GM19463 (cell line): ENCODE measurements around the gene AMER2.

Experiments used
- ATAC-seq: cut with Tn5 transposase; IDR thresholded peaks from one replicate; pipeline ENCODE4 v1.9.1; 2021; ENCODE audit warnings: mild to moderate bottlenecking, moderate library complexity; ENCODE audit not compliant: unreplicated experiment

Gene AMER2

GRCh38 chr13:25157681-25158080 is 14.4 kb downstream of the AMER2 start:
- ATAC-seq: no peak

DNA sequence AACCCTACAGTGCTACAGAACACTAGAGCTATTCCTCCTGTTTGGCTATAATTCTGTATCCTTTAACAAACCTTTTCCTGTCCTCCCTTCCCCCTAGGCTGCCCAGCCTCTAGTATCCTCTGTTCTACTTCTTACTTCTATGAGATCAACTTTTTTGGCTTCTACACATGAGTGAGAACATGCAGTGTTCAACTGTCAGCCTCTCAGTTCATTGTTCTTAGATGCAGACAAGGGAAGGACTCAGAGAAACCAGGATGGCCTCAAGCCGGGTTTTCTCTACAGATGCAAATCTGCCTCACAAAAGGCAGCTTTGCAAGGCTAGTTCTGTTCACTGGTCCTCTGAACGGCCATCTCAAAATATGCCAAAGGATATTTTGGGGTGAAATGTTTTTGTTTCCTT is 18.4 kb downstream of the AMER2 start:
- no peak for ATAC-seq

- no peak for ATAC-seq
Measured at GRCh38 chr13:25151626-25152195, 20.4 kb downstream of the AMER2 start.

DNA sequence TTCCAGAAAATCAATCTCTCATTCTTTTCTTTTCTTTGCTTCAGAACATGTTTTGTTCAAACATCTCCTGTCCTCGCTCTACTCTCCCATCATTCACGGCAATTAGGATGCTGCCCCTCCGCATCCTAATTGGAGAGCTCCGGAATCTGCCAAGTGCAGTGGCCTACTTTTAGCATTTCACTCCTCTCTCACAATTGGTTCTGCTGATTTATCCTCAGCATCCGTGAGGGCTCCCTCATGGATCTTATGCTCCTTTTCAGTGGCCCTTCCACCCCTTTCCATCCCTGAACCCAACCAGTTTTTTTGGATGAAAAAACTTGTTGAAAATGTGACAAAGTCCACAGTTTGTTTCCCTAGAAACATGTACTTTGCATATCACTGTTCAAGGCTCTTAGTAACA is 22.4 kb downstream of the AMER2 start:
- no peak for ATAC-seq

- no peak for ATAC-seq
Measured at GRCh38 chr13:25148402-25148771, 23.7 kb downstream of the AMER2 start.

GRCh38 chr13:25147638-25148401 is 24.3 kb downstream of the AMER2 start:
- ATAC-seq: peak; percentile 79

DNA sequence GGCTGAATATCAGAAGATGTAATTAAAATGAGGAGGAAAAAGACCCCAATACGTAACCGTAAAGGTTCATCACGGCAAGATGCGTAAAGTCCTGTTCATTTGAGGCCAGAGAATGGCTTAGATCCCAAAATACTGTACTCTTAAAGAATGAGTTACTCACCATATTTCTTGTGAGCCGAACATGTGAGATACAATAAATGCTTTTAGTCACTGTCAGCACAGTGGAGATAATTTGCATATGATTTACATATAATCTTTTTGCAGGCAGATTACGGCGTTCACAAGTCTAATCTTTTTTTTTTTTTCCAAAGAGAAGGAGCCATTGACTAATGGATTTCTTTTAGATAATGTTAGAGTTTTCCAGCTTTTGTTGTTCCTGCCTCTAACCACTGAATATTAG is 28.4 kb downstream of the AMER2 start:
- ATAC-seq: no peak

DNA sequence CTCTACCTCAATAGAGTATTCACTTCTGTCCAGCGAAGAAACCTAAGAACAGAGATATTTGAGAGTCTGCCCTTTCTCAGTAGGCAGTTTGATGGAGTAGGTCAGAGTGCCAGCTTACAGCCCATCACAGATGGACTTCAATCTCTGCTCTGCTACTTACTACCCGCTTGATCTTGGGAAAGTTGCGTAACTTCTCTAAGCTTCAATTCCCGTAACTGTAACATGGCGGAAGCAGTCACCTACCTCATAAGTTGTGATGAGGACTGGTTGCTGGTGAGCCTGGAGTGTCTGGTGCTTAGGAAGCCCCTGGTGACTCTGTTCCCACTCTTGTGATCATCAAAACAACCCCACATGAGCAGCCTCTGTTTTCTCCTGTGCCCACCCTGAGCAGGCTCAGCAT is 31.0 kb downstream of the AMER2 start:
- no peak for ATAC-seq

- no peak for ATAC-seq
Measured at GRCh38 chr13:25137788-25138115, 34.3 kb downstream of the AMER2 start.

GRCh38 chr13:25136880-25137787 is 35.0 kb downstream of the AMER2 start:
- ATAC-seq: no peak

DNA sequence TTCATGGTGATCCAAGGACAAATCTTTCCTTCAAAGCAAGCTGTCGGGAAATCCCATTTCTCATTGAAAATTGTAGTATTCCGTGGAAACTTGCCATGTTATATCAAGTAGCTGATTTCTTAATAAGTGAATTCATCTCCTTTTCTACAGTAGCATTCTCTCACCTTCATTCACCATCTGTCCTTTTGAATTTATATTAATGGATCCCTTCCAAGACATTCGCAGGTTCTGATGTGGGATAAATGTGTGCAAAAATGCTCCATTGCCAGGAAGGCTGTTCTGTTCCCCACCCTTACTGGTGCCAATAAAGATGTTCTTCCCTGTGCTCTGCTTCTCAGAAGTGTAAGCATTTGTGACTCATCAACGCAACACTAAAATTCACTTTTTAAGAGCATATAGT is 36.2 kb downstream of the AMER2 start:
- no peak for ATAC-seq

- ATAC-seq: no peak
Measured at GRCh38 chr13:25132751-25133390, 39.2 kb downstream of the AMER2 start.

GRCh38 chr13:25131881-25132420 is 40.1 kb downstream of the AMER2 start:
- no peak for ATAC-seq

- ATAC-seq: no peak
Measured at GRCh38 chr13:25130944-25131343, 41.1 kb downstream of the AMER2 start.

DNA sequence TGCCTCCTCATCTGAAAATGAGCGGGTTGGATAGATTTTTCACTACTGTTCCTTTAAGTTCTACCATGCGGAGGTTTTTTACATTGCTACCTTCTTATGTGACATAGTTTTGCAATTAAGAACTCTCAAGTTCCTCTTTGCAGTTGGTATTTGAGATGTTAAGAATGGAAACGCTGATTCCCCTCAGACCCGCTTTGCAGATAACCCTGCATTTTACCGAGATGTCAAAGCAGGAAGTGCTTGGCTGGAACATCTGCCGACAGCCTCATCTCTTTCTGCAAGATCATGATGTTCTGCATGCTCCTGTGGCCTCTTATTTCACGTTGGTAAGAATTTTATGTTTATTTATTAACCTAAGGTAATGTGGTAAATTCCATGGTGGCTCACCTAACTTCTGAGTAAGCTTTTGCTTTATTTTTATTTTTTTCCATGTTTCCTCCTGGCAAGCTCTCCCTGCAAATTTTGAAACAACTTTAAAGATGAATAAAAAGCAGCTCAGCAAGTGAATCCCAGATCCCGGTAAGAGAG is 53.6 kb downstream of the AMER2 start:
- ATAC-seq: no peak

DNA sequence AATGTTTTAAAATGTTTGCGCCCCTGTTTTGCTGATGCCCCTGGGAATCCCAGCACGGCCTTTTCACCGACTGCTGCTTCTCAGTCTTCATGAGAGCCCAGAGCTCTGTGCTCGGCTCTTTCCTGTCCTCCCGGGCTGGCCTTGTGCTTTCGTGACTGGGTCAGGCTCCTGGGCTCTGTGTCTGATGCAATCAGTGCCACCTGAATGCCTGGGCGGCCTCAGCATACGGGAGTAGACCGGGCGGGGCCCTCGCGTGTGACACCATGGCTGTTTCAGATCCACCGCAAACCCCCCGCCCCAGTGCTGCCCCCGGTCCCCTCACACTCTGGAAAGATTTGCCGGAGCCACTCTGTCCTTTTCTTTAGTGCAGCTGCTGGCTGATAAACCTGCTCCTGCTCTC is 54.8 kb downstream of the AMER2 start:
- ATAC-seq: no peak

DNA sequence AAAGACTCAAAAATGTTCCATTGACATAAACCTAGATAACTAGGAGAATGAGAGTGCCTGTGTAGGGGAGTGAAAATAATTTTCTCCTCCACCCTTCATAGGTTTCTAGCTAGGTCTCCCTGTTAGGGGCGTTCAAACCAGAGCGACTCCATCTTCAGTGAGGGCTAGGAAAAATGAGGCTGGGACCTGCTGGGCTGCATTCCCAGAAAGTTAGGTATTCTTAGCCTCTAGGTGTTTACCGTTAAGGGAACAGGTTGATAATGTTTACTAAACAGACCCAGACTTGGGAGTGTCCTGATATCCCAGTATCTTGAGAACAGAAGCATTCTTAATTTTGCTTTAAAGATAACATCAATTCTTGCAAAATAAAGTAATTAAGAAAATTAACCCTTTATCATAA is 56.0 kb downstream of the AMER2 start:
- no peak for ATAC-seq

- ATAC-seq: peak; percentile 76
Measured at GRCh38 chr13:25114220-25114619, 57.9 kb downstream of the AMER2 start.

DNA sequence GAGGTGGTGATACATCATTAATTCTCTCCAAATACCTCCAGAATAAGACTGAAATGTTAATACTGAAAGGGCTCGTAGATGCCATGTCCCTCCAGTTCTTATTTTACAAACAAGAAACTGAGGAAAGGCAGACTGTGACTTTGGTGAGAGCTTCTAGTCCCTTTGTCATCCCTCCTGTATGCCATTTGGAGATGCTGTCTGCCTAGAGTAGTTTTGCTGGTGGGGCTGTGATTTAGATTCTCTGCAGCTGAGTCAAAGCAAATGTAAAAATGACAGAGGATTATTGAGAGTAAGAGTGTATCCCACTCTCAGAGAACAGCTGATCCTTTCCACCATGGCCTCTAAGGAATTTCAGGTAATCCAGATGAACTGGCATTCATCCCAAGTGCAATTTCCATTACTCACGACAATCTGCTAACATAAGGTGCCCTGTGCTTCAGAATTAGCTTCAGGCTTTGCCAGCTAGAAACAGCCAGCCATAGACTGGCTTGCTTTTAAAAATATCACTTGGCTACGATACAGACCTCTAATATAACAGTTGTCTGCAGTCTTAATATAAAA is 59.3 kb downstream of the AMER2 start:
- ATAC-seq: no peak
